Upper lobe of left lung (tissue), 4 donors: ENCODE data around the gene UTP15.

Experiments
- CTCF ChIP-seq, 6 experiments: fragments of 450-650 bp in 4 of 6; fragments of 200-600 bp in 2 of 6; sonication (generic) in 2 of 6; IDR thresholded peaks; one replicate each; pipeline ENCODE4 v1.5.1; 2016 to 2019; ENCODE audit warnings: antibody characterized with exemption in 6 of 6
- EP300 ChIP-seq, 4 donors: sonication (generic); formaldehyde crosslinking; IDR thresholded peaks; one replicate each; pipeline ENCODE4 v1.5.1; 2017; ENCODE audit warnings: antibody characterized with exemption in 4 of 4, control low read depth in 2 of 4
- POLR2A ChIP-seq, 4 donors: fragments of 450-650 bp; IDR thresholded peaks; one replicate each; pipeline ENCODE4 v1.5.1; 2016 to 2017; ENCODE audit warnings: antibody characterized with exemption in 4 of 4, mild to moderate bottlenecking in 2 of 4
- POLR2AphosphoS5 ChIP-seq, 2 donors: sonication (generic); formaldehyde crosslinking; IDR thresholded peaks; one replicate each; pipeline ENCODE4 v1.5.1; 2017; ENCODE audit warnings: antibody characterized with exemption in 2 of 2

- TF ChIP-seq CTCF (IDR thresholded peaks at IDR 0.05) (no peak), POLR2A (IDR thresholded peaks at IDR 0.05) (no peak), EP300 (IDR thresholded peaks at IDR 0.05) (no peak), POLR2AphosphoS5 (IDR thresholded peaks at IDR 0.05) (no peak)
These were observed 15.5 kb upstream of the UTP15 start for GRCh38 chr5:73550016-73550415.
